ENCODE results near the gene CDK16.

DNA sequence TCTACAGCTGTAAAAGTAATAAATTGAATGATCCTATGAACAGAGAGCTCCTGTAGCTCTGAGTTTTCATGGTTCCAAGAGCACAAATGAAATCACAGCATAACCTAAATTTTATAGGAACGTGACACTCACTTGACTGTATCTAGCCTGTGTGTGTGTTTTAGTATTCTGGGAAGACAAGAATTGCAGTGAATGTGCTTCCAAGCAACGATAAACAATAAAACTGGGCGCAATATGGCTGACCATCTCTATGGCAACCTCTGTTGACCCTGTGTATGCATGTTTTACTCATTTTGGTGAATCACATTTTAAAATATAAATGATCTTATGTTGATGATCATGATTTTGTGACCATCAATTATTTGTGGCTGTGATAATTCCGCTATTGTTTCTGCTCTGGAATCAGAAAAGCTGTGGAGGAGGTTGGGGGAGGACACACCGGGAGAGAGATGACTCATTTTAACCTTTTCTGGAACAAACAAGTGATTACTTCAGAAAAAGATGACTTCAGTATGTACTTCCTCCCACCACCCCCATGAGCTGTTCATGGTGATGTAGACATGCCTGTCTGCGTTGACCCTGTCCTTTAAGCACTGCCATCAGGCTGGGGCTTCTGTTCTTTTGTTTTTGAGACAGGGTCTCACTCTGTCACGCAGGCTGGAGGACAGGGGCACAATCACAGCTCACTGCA is 46.1 kb downstream of the CDK16 start:
- no peak for TF ChIP-seq POLR2A (IDR thresholded peaks at IDR 0.05)
- TF ChIP-seq, protein P1, sequence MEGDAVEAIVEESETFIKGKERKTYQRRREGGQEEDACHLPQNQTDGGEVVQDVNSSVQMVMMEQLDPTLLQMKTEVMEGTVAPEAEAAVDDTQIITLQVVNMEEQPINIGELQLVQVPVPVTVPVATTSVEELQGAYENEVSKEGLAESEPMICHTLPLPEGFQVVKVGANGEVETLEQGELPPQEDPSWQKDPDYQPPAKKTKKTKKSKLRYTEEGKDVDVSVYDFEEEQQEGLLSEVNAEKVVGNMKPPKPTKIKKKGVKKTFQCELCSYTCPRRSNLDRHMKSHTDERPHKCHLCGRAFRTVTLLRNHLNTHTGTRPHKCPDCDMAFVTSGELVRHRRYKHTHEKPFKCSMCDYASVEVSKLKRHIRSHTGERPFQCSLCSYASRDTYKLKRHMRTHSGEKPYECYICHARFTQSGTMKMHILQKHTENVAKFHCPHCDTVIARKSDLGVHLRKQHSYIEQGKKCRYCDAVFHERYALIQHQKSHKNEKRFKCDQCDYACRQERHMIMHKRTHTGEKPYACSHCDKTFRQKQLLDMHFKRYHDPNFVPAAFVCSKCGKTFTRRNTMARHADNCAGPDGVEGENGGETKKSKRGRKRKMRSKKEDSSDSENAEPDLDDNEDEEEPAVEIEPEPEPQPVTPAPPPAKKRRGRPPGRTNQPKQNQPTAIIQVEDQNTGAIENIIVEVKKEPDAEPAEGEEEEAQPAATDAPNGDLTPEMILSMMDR (IDR thresholded peaks at IDR 0.05): no peak
- no peak for TF ChIP-seq POLR2AphosphoS5 (IDR thresholded peaks at IDR 0.05)

Data from transverse colon (tissue), 4 donors.